ENCODE measurements around the gene ATCAY. TPM values are rescaled to one million over a fixed set of nuclear protein-coding genes. Genes with fewer than 3 reads are reported as not detected.
A peak's percentile ranks its signal among the peaks of the same experiment; 100 is the strongest.

The ATCAY gene
- total and polyA plus RNA-seq, 2 of the 13 experiments (the other 11 are each of a cell fraction or from before 2014, with no cell fraction given) = not detected

- TF ChIP-seq ZNF441 (CRISPR knock-in tag; IDR thresholded peaks at IDR 0.05; ENCODE audit: borderline replicate concordance) = no peak
- TF ChIP-seq GLI4 (CRISPR knock-in tag; IDR thresholded peaks at IDR 0.05; ENCODE audit: borderline replicate concordance) = no peak
- TF ChIP-seq ZNF180 (CRISPR knock-in tag; IDR thresholded peaks at IDR 0.05; ENCODE audit: borderline replicate concordance, low read depth) = no peak
- no peak for TF ChIP-seq SMC3 (IDR thresholded peaks at IDR 0.05; ENCODE audit: low read length)
- TF ChIP-seq JARID2 (CRISPR knock-in tag; IDR thresholded peaks at IDR 0.05; ENCODE audit: insufficient replicate concordance) = no peak
- peak; percentile 9; the same call in 1 of the 2 replicates for TF ChIP-seq ZNF33B (CRISPR knock-in tag; IDR thresholded peaks at IDR 0.05)
- no peak for TF ChIP-seq ZUFSP (CRISPR knock-in tag; IDR thresholded peaks at IDR 0.05; ENCODE audit: borderline replicate concordance)
- TF ChIP-seq MXI1 (IDR thresholded peaks at IDR 0.05; ENCODE audit: borderline replicate concordance, low read depth, low read length) = peak; percentile 84; the same call in 1 of the 3 replicates
- TF ChIP-seq, protein P1, sequence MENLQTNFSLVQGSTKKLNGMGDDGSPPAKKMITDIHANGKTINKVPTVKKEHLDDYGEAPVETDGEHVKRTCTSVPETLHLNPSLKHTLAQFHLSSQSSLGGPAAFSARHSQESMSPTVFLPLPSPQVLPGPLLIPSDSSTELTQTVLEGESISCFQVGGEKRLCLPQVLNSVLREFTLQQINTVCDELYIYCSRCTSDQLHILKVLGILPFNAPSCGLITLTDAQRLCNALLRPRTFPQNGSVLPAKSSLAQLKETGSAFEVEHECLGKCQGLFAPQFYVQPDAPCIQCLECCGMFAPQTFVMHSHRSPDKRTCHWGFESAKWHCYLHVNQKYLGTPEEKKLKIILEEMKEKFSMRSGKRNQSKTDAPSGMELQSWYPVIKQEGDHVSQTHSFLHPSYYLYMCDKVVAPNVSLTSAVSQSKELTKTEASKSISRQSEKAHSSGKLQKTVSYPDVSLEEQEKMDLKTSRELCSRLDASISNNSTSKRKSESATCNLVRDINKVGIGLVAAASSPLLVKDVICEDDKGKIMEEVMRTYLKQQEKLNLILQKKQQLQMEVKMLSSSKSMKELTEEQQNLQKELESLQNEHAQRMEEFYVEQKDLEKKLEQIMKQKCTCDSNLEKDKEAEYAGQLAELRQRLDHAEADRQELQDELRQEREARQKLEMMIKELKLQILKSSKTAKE (CRISPR knock-in tag; IDR thresholded peaks at IDR 0.05; ENCODE audit: borderline replicate concordance) = no peak
- no peak for TF ChIP-seq CREB3 (CRISPR knock-in tag; IDR thresholded peaks at IDR 0.05)
- TF ChIP-seq GRHL1 (CRISPR knock-in tag; conservative IDR thresholded peaks at IDR 0.05) = no peak
- TF ChIP-seq ZNF460 (CRISPR knock-in tag; IDR thresholded peaks at IDR 0.05; ENCODE audit: borderline replicate concordance) = no peak
- no peak for TF ChIP-seq BRF2 (CRISPR knock-in tag; IDR thresholded peaks at IDR 0.05)
- TF ChIP-seq JUND (CRISPR knock-in tag; IDR thresholded peaks at IDR 0.05) = no peak
- no peak for TF ChIP-seq ZNF431 (CRISPR knock-in tag; IDR thresholded peaks at IDR 0.05; ENCODE audit: borderline replicate concordance, low read depth)
- peak; percentile 89 for TF ChIP-seq GMEB1 (CRISPR knock-in tag; IDR thresholded peaks at IDR 0.05; ENCODE audit: borderline replicate concordance)
- TF ChIP-seq IRF1 (CRISPR knock-in tag; IDR thresholded peaks at IDR 0.05; ENCODE audit: low read depth) = no peak
Measured at GRCh38 chr19:3970808-3971598, 90.5 kb downstream of the ATCAY start, which contains the start of gene DAPK3 (continued).
